ENCODE measurements around the gene SHANK3.

The SHANK3 gene

DNA sequence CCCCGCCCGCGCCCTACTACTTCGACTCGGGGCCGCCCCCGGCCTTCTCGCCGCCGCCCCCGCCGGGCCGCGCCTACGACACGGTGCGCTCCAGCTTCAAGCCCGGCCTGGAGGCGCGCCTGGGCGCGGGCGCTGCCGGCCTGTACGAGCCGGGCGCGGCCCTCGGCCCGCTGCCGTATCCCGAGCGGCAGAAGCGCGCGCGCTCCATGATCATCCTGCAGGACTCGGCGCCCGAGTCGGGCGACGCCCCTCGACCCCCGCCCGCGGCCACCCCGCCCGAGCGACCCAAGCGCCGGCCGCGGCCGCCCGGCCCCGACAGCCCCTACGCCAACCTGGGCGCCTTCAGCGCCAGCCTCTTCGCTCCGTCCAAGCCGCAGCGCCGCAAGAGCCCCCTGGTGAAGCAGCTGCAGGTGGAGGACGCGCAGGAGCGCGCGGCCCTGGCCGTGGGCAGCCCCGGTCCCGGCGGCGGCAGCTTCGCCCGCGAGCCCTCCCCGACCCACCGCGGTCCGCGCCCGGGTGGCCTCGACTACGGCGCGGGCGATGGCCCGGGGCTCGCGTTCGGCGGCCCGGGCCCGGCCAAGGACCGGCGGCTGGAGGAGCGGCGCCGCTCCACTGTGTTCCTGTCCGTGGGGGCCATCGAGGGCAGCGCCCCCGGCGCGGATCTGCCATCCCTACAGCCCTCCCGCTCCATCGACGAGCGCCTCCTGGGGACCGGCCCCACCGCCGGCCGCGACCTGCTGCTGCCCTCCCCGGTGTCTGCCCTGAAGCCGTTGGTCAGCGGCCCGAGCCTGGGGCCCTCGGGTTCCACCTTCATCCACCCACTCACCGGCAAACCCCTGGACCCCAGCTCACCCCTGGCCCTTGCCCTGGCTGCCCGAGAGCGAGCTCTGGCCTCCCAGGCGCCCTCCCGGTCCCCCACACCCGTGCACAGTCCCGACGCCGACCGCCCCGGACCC, 48.0 kb downstream of the SHANK3 start:
- H3K27ac ChIP-seq (ENCODE audit: low read depth, low read length) = no peak overlapping the region
- H3F3A ChIP-seq (ENCODE audit: insufficient read depth) = no peaks in the 10 kb centered on the region
- no peaks in the 10 kb centered on the region for H3K9me3 ChIP-seq (ENCODE audit: insufficient read depth, low read length)
- no peak overlapping the region for H2AFZ ChIP-seq (ENCODE audit: low read depth, low read length, severe bottlenecking)
- H3K9me2 ChIP-seq (replicated peaks; ENCODE audit: insufficient read depth, low read length) = no peaks in the 10 kb centered on the region
- no peak overlapping the region for H3K4me3 ChIP-seq (ENCODE audit: insufficient read depth, low read length, poor library complexity, severe bottlenecking)
- no peaks in the 10 kb centered on the region for H3K27me3 ChIP-seq (ENCODE audit: low read length)
- no peak for TF ChIP-seq EZH2phosphoT487 (conservative IDR thresholded peaks at IDR 0.05; ENCODE audit: low read length)
- TF ChIP-seq, protein P1, sequence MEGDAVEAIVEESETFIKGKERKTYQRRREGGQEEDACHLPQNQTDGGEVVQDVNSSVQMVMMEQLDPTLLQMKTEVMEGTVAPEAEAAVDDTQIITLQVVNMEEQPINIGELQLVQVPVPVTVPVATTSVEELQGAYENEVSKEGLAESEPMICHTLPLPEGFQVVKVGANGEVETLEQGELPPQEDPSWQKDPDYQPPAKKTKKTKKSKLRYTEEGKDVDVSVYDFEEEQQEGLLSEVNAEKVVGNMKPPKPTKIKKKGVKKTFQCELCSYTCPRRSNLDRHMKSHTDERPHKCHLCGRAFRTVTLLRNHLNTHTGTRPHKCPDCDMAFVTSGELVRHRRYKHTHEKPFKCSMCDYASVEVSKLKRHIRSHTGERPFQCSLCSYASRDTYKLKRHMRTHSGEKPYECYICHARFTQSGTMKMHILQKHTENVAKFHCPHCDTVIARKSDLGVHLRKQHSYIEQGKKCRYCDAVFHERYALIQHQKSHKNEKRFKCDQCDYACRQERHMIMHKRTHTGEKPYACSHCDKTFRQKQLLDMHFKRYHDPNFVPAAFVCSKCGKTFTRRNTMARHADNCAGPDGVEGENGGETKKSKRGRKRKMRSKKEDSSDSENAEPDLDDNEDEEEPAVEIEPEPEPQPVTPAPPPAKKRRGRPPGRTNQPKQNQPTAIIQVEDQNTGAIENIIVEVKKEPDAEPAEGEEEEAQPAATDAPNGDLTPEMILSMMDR (IDR thresholded peaks at IDR 0.05; ENCODE audit: insufficient read depth, low read length, poor library complexity, severe bottlenecking) = no peak
- H3K36me3 ChIP-seq (ENCODE audit: low read length) = no peaks in the 10 kb centered on the region
- no peaks in the 10 kb centered on the region for H3K79me2 ChIP-seq (ENCODE audit: insufficient read depth, low read length)
- no peak overlapping the region for H3K4me2 ChIP-seq (ENCODE audit: low read depth, low read length, poor library complexity, severe bottlenecking)
- no peak overlapping the region for H3K9ac ChIP-seq (ENCODE audit: low read length)
- no peaks in the 10 kb centered on the region for H4K20me1 ChIP-seq (ENCODE audit: low read depth, low read length)

DNA sequence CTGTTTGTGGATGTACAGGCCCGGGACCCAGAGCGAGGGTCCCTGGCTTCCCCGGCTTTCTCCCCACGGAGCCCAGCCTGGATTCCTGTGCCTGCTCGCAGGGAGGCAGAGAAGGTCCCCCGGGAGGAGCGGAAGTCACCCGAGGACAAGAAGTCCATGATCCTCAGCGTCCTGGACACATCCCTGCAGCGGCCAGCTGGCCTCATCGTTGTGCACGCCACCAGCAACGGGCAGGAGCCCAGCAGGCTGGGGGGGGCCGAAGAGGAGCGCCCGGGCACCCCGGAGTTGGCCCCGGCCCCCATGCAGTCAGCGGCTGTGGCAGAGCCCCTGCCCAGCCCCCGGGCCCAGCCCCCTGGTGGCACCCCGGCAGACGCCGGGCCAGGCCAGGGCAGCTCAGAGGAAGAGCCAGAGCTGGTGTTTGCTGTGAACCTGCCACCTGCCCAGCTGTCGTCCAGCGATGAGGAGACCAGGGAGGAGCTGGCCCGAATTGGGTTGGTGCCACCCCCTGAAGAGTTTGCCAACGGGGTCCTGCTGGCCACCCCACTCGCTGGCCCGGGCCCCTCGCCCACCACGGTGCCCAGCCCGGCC, 48.7 kb downstream of the SHANK3 start:
- no peaks in the 10 kb centered on the region for H3K9me2 ChIP-seq (replicated peaks; ENCODE audit: insufficient read depth, low read length)
- H3K9me3 ChIP-seq (ENCODE audit: insufficient read depth, low read length) = no peaks in the 10 kb centered on the region
- H3K9ac ChIP-seq (ENCODE audit: low read length) = no peak overlapping the region
- H3F3A ChIP-seq (ENCODE audit: insufficient read depth) = no peaks in the 10 kb centered on the region
- no peak overlapping the region for H3K27ac ChIP-seq (ENCODE audit: low read depth, low read length)
- H3K27me3 ChIP-seq (ENCODE audit: low read length) = no peaks in the 10 kb centered on the region
- no peak overlapping the region for H3K4me2 ChIP-seq (ENCODE audit: low read depth, low read length, poor library complexity, severe bottlenecking)
- no peaks in the 10 kb centered on the region for H3K36me3 ChIP-seq (ENCODE audit: low read length)
- no peaks in the 10 kb centered on the region for H4K20me1 ChIP-seq (ENCODE audit: low read depth, low read length)
- H3K79me2 ChIP-seq (ENCODE audit: insufficient read depth, low read length) = no peaks in the 10 kb centered on the region
- TF ChIP-seq EZH2phosphoT487 (conservative IDR thresholded peaks at IDR 0.05; ENCODE audit: low read length) = no peak
- TF ChIP-seq, protein P1 (IDR thresholded peaks at IDR 0.05; ENCODE audit: insufficient read depth, low read length, poor library complexity, severe bottlenecking) = no peak
- no peak overlapping the region for H2AFZ ChIP-seq (ENCODE audit: low read depth, low read length, severe bottlenecking)
- no peak overlapping the region for H3K4me3 ChIP-seq (ENCODE audit: insufficient read depth, low read length, poor library complexity, severe bottlenecking)

DNA sequence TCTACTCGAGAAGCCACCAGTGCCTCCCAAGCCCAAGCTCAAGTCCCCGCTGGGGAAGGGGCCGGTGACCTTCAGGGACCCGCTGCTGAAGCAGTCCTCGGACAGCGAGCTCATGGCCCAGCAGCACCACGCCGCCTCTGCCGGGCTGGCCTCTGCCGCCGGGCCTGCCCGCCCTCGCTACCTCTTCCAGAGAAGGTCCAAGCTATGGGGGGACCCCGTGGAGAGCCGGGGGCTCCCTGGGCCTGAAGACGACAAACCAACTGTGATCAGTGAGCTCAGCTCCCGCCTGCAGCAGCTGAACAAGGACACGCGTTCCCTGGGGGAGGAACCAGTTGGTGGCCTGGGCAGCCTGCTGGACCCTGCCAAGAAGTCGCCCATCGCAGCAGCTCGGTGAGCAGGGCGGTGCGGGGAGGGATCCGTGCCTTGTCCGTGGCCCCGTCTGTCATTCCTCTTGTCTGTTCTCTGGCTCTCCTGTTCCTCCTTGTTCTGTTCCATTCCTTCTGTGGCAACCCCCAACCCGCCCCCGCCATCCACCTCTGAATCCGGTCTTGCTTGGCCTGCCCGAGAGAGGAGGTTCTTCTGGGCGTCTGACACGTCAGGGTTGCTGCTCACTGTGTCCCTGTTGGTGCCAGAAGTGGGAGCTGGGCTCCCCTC, 49.6 kb downstream of the SHANK3 start:
- Histone ChIP-seq H3K4me3 (ENCODE audit: insufficient read depth, low read length, poor library complexity, severe bottlenecking) (no peak overlapping the region), H3F3A (ENCODE audit: insufficient read depth) (no peaks in the 10 kb centered on the region)
- TF ChIP-seq, protein P1 (IDR thresholded peaks at IDR 0.05; ENCODE audit: insufficient read depth, low read length, poor library complexity, severe bottlenecking) = no peak

More for the DNA sequence above, 49.6 kb downstream of the SHANK3 start:
- Histone ChIP-seq H2AFZ (ENCODE audit: low read depth, low read length, severe bottlenecking) (no peak overlapping the region), H3K4me2 (ENCODE audit: low read depth, low read length, poor library complexity, severe bottlenecking) (no peak overlapping the region), H3K9ac (ENCODE audit: low read length) (no peak overlapping the region), H3K79me2 (ENCODE audit: insufficient read depth, low read length) (no peaks in the 10 kb centered on the region), H3K9me2 (replicated peaks; ENCODE audit: insufficient read depth, low read length) (no peaks in the 10 kb centered on the region), H3K9me3 (ENCODE audit: insufficient read depth, low read length) (no peaks in the 10 kb centered on the region), H4K20me1 (ENCODE audit: low read depth, low read length) (no peaks in the 10 kb centered on the region), H3K27ac (ENCODE audit: low read depth, low read length) (no peak overlapping the region), H3K27me3 (ENCODE audit: low read length) (no peaks in the 10 kb centered on the region), H3K36me3 (ENCODE audit: low read length) (no peaks in the 10 kb centered on the region)

Data from SU-DHL-6 (cell line).